Middle frontal gyrus (tissue), 1 donor: ENCODE measurements around the gene ATRN.
"Not testable (repeated sequence)": the region's sequence is repeated elsewhere in the genome, so short reads cannot be mapped to it uniquely, and the experiment has no call there.

Experiments
- DNase-seq: peaks from one replicate; pipeline ENCODE4 v3.0.0-alpha.2; 2015; ENCODE audit warnings: low spot score; ENCODE audit errors: extremely low spot score

Gene ATRN

GRCh38 chr20:3514012-3514642 lies 43.3 kb downstream of the ATRN start:
- DNase-seq: no peak

- DNase-seq: no peak
Observed at GRCh38 chr20:3515379-3516170, 44.8 kb downstream of the ATRN start.

GRCh38 chr20:3521852-3522740 lies 51.3 kb downstream of the ATRN start:
- no peak for DNase-seq

- not testable (repeated sequence) for DNase-seq
Observed at GRCh38 chr20:3524696-3525095, 53.9 kb downstream of the ATRN start.

- no peak for DNase-seq
Observed at GRCh38 chr20:3532089-3532615, 61.3 kb downstream of the ATRN start.

- not testable (repeated sequence) for DNase-seq
Observed at GRCh38 chr20:3537733-3538132, 66.9 kb downstream of the ATRN start.

GRCh38 chr20:3539311-3540107 lies 68.7 kb downstream of the ATRN start:
- DNase-seq: no peak

GRCh38 chr20:3541887-3542721 lies 71.3 kb downstream of the ATRN start:
- DNase-seq: no peak

GRCh38 chr20:3543901-3544507 lies 73.2 kb downstream of the ATRN start:
- no peak for DNase-seq

GRCh38 chr20:3545401-3545925 lies 74.6 kb downstream of the ATRN start:
- DNase-seq: no peak

GRCh38 chr20:3547906-3548305 lies 77.1 kb downstream of the ATRN start:
- no peak for DNase-seq

- no peak for DNase-seq
Observed at GRCh38 chr20:3550837-3551236, 80.0 kb downstream of the ATRN start.

GRCh38 chr20:3551681-3552434 lies 81.0 kb downstream of the ATRN start:
- no peak for DNase-seq

- no peak for DNase-seq
Observed at GRCh38 chr20:3553663-3554062, 82.8 kb downstream of the ATRN start.

GRCh38 chr20:3557237-3557785 lies 86.5 kb downstream of the ATRN start:
- no peak for DNase-seq

GRCh38 chr20:3559231-3559630 lies 88.4 kb downstream of the ATRN start:
- DNase-seq: no peak

GRCh38 chr20:3559637-3560036 lies 88.8 kb downstream of the ATRN start:
- no peak for DNase-seq

GRCh38 chr20:3560162-3560561 lies 89.3 kb downstream of the ATRN start:
- no peak for DNase-seq
